ENCODE results near the gene ALG2. TPM values are rescaled to one million over a fixed set of nuclear protein-coding genes. Genes with fewer than 3 reads are reported as not detected.

ALG2 gene
- total and polyA plus RNA-seq, 2 experiments from 2014 or later, result 31.5 to 39.7 TPM

DNA sequence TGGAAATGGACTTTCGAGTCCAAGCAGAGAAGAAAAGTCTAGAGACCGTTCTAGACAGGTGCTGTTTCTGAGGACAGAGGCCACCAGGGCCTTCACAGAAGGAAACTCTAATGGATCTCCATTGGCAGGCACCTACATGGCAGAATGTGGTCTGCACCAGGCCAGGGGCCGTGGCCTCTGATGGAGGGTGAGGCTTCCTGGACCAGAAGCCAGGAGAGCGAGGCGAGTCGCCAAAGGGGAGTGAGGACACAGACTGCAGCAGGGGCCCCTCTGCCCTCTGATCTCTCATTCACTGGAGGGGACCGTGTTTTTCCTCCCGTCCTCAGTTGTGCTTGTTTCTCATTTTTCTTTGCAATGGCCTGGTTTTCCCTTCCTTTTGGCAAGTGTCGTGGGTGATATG is 41.1 kb downstream of the ALG2 start:
- Histone ChIP-seq H3F3A (replicated peaks; ENCODE audit: low read depth) (no peaks in the 10 kb centered on the region), H3K4me3 (no peak overlapping the region), H3K9me2 (ENCODE audit: insufficient read depth) (no peaks in the 10 kb centered on the region), H3K36me3 (ENCODE audit: insufficient read depth) (no peaks in the 10 kb centered on the region), H3K4me2 (no peak overlapping the region), H4K20me1 (replicated peaks; ENCODE audit: insufficient read depth) (no peaks in the 10 kb centered on the region), H3K27ac (ENCODE audit: low read depth) (no peak overlapping the region), H3K4me1 (ENCODE audit: insufficient read depth) (peaks cover 8% of the 10 kb centered on the region; the same call in 1 of the 2 replicates), H2AFZ (no peak overlapping the region), H3K79me2 (replicated peaks; ENCODE audit: insufficient read depth) (no peaks in the 10 kb centered on the region), H3K27me3 (ENCODE audit: insufficient read depth) (no peaks in the 10 kb centered on the region)
- Mint-ChIP-seq H3K27me3 (ENCODE audit: insufficient read depth, low read depth, poor library complexity) (peaks cover 3% of the 10 kb centered on the region), H3K36me3 (ENCODE audit: low read depth) (no peaks in the 10 kb centered on the region), H3K4me3 (no peak overlapping the region), H3K27ac (no peak overlapping the region), H3K9me3 (no peaks in the 10 kb centered on the region), H3K4me1 (peaks cover 16% of the 10 kb centered on the region; the same call in 2 of the 3 replicates)
- no peak for DNase-seq (ENCODE audit: low spot score)
- TF ChIP-seq, protein P1, sequence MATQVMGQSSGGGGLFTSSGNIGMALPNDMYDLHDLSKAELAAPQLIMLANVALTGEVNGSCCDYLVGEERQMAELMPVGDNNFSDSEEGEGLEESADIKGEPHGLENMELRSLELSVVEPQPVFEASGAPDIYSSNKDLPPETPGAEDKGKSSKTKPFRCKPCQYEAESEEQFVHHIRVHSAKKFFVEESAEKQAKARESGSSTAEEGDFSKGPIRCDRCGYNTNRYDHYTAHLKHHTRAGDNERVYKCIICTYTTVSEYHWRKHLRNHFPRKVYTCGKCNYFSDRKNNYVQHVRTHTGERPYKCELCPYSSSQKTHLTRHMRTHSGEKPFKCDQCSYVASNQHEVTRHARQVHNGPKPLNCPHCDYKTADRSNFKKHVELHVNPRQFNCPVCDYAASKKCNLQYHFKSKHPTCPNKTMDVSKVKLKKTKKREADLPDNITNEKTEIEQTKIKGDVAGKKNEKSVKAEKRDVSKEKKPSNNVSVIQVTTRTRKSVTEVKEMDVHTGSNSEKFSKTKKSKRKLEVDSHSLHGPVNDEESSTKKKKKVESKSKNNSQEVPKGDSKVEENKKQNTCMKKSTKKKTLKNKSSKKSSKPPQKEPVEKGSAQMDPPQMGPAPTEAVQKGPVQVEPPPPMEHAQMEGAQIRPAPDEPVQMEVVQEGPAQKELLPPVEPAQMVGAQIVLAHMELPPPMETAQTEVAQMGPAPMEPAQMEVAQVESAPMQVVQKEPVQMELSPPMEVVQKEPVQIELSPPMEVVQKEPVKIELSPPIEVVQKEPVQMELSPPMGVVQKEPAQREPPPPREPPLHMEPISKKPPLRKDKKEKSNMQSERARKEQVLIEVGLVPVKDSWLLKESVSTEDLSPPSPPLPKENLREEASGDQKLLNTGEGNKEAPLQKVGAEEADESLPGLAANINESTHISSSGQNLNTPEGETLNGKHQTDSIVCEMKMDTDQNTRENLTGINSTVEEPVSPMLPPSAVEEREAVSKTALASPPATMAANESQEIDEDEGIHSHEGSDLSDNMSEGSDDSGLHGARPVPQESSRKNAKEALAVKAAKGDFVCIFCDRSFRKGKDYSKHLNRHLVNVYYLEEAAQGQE (IDR thresholded peaks at IDR 0.05; ENCODE audit: unreplicated experiment), result no peak
- TF ChIP-seq ETS1 (IDR thresholded peaks at IDR 0.05) (no peak), EZH2phosphoT487 (IDR thresholded peaks at IDR 0.05; ENCODE audit: unreplicated experiment) (no peak), CREB1 (CRISPR knock-in tag; IDR thresholded peaks at IDR 0.05; ENCODE audit: low read depth) (no peak), POLR2AphosphoS5 (IDR thresholded peaks at IDR 0.05; ENCODE audit: low read depth) (no peak), JUNB (IDR thresholded peaks at IDR 0.05; ENCODE audit: unreplicated experiment) (no peak), EZH2 (IDR thresholded peaks at IDR 0.05; ENCODE audit: low read depth, unreplicated experiment) (no peak), NANOG (IDR thresholded peaks at IDR 0.05; ENCODE audit: borderline replicate concordance) (no peak), ZNF114 (CRISPR knock-in tag; IDR thresholded peaks at IDR 0.05) (no peak), STAT1 (IDR thresholded peaks at IDR 0.05; ENCODE audit: unreplicated experiment) (no peak), ZNF331 (CRISPR knock-in tag; IDR thresholded peaks at IDR 0.05; ENCODE audit: low read depth) (no peak)
- TF ChIP-seq, protein P2, sequence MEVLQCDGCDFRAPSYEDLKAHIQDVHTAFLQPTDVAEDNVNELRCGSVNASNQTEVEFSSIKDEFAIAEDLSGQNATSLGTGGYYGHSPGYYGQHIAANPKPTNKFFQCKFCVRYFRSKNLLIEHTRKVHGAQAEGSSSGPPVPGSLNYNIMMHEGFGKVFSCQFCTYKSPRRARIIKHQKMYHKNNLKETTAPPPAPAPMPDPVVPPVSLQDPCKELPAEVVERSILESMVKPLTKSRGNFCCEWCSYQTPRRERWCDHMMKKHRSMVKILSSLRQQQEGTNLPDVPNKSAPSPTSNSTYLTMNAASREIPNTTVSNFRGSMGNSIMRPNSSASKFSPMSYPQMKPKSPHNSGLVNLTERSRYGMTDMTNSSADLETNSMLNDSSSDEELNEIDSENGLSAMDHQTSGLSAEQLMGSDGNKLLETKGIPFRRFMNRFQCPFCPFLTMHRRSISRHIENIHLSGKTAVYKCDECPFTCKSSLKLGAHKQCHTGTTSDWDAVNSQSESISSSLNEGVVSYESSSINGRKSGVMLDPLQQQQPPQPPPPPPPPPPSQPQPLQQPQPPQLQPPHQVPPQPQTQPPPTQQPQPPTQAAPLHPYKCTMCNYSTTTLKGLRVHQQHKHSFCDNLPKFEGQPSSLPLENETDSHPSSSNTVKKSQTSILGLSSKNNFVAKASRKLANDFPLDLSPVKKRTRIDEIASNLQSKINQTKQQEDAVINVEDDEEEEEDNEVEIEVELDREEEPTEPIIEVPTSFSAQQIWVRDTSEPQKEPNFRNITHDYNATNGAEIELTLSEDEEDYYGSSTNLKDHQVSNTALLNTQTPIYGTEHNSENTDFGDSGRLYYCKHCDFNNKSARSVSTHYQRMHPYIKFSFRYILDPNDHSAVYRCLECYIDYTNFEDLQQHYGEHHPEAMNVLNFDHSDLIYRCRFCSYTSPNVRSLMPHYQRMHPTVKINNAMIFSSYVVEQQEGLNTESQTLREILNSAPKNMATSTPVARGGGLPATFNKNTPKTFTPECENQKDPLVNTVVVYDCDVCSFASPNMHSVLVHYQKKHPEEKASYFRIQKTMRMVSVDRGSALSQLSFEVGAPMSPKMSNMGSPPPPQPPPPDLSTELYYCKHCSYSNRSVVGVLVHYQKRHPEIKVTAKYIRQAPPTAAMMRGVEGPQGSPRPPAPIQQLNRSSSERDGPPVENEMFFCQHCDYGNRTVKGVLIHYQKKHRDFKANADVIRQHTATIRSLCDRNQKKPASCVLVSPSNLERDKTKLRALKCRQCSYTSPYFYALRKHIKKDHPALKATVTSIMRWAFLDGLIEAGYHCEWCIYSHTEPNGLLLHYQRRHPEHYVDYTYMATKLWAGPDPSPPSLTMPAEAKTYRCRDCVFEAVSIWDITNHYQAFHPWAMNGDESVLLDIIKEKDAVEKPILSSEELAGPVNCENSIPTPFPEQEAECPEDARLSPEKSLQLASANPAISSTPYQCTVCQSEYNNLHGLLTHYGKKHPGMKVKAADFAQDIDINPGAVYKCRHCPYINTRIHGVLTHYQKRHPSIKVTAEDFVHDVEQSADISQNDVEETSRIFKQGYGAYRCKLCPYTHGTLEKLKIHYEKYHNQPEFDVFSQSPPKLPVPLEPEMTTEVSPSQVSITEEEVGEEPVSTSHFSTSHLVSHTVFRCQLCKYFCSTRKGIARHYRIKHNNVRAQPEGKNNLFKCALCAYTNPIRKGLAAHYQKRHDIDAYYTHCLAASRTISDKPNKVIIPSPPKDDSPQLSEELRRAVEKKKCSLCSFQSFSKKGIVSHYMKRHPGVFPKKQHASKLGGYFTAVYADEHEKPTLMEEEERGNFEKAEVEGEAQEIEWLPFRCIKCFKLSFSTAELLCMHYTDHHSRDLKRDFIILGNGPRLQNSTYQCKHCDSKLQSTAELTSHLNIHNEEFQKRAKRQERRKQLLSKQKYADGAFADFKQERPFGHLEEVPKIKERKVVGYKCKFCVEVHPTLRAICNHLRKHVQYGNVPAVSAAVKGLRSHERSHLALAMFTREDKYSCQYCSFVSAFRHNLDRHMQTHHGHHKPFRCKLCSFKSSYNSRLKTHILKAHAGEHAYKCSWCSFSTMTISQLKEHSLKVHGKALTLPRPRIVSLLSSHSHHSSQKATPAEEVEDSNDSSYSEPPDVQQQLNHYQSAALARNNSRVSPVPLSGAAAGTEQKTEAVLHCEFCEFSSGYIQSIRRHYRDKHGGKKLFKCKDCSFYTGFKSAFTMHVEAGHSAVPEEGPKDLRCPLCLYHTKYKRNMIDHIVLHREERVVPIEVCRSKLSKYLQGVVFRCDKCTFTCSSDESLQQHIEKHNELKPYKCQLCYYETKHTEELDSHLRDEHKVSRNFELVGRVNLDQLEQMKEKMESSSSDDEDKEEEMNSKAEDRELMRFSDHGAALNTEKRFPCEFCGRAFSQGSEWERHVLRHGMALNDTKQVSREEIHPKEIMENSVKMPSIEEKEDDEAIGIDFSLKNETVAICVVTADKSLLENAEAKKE (CRISPR knock-in tag; IDR thresholded peaks at IDR 0.05), result no peak
- TF ChIP-seq, protein P3, sequence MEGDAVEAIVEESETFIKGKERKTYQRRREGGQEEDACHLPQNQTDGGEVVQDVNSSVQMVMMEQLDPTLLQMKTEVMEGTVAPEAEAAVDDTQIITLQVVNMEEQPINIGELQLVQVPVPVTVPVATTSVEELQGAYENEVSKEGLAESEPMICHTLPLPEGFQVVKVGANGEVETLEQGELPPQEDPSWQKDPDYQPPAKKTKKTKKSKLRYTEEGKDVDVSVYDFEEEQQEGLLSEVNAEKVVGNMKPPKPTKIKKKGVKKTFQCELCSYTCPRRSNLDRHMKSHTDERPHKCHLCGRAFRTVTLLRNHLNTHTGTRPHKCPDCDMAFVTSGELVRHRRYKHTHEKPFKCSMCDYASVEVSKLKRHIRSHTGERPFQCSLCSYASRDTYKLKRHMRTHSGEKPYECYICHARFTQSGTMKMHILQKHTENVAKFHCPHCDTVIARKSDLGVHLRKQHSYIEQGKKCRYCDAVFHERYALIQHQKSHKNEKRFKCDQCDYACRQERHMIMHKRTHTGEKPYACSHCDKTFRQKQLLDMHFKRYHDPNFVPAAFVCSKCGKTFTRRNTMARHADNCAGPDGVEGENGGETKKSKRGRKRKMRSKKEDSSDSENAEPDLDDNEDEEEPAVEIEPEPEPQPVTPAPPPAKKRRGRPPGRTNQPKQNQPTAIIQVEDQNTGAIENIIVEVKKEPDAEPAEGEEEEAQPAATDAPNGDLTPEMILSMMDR (conservative IDR thresholded peaks at IDR 0.05; ENCODE audit: low read depth in 2 of 2), result no peak
- no peak for ATAC-seq
